Measurements from ENCODE around the gene S100A2.

The S100A2 gene

DNA sequence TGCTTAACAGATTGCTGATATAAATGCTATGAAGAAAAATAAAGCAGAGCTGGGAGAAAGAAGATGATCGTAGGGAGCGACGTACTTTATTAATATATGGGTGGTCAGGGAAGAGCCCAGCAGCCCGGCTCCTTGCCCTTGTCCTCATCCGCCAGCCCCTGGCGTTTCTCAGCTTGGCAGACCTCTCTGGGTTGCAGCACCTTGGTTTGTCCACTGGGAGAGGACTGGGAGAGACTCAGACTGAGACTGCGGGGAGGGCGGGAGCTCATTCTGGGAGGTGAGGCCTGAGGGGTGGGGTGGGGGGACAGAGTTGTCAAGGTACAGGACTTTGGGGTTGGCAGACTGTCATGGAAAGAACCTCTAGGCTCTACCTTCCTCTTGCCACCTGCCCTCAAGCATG is 13.3 kb downstream of the S100A2 start:
- no peak for DNase-seq (ENCODE audit: low read depth in 1 of 2, low spot score in 1 of 2)
- no peaks in the 10 kb centered on the region for H3K27me3 ChIP-seq (ENCODE audit: insufficient read depth, poor library complexity, severe bottlenecking)
- no peak overlapping the region for H3K27ac ChIP-seq (replicated peaks)
- H3K4me3 ChIP-seq (replicated peaks; ENCODE audit: insufficient read depth, low read length) = no peak overlapping the region
- TF ChIP-seq SPI1 (IDR thresholded peaks at IDR 0.05; ENCODE audit: borderline replicate concordance, low read depth) = no peak
- no peak for TF ChIP-seq POLR2AphosphoS5 (IDR thresholded peaks at IDR 0.05; ENCODE audit: low read depth)

- H3K27ac ChIP-seq (replicated peaks) = peak overlapping the region; percentile 46
- H3K27me3 ChIP-seq (ENCODE audit: insufficient read depth, poor library complexity, severe bottlenecking) = no peaks in the 10 kb centered on the region
- peak in 1 of 2 experiments; percentile 78 for DNase-seq (ENCODE audit: low read depth in 1 of 2, low spot score in 1 of 2)
- H3K4me3 ChIP-seq (replicated peaks; ENCODE audit: insufficient read depth, low read length) = no peak overlapping the region
- TF ChIP-seq SPI1 (IDR thresholded peaks at IDR 0.05; ENCODE audit: borderline replicate concordance, low read depth) (peak; percentile 57), POLR2AphosphoS5 (IDR thresholded peaks at IDR 0.05; ENCODE audit: low read depth) (no peak)
Observed at GRCh38 chr1:153550827-153551500, 14.7 kb downstream of the S100A2 start.

- Histone ChIP-seq H3K27ac (replicated peaks) (peak overlapping the region; percentile 46), H3K4me3 (replicated peaks; ENCODE audit: insufficient read depth, low read length) (no peak overlapping the region), H3K27me3 (ENCODE audit: insufficient read depth, poor library complexity, severe bottlenecking) (no peaks in the 10 kb centered on the region)
- no peak for DNase-seq (ENCODE audit: low read depth in 1 of 2, low spot score in 1 of 2)
- TF ChIP-seq POLR2AphosphoS5 (IDR thresholded peaks at IDR 0.05; ENCODE audit: low read depth) (no peak), SPI1 (IDR thresholded peaks at IDR 0.05; ENCODE audit: borderline replicate concordance, low read depth) (no peak), GABPA (IDR thresholded peaks at IDR 0.05; ENCODE audit: low read depth) (no peak), CTCF (IDR thresholded peaks at IDR 0.05; ENCODE audit: insufficient read depth, low read length) (no peak), REST (IDR thresholded peaks at IDR 0.05; ENCODE audit: insufficient replicate concordance, low read depth) (no peak)
Observed at GRCh38 chr1:153550398-153550758, 15.3 kb downstream of the S100A2 start.

DNA sequence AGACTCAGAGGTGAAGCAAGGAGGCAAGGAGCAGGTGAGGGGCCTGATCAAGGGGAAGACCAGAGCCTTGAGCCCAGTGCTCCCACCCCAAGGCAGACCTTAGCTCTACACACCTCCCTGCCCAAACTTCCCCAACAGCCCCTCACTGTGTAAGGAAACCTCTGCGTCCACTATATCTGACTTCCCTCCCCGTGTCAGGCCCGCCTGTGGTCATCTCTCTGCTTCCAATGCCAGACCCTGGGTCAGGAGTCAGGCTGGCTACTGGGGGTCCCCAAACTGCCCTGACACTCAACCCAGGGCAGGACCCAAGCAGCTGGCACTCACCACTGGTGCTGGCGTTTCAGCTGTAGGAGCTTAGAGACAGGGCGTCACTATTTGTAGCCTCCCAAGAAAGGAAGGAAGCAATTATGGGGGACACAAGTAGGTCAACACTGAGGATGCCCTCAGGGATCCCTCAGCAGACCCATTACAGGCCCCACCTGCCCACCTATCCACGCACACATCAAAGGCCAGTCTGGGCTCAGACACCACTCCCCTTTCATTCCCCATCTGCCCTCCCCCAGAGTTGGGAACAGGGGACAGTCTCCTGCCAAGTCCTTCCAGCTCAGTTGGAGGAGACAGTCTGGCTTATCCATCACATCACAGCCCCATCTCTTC is 15.8 kb downstream of the S100A2 start:
- Histone ChIP-seq H3K27ac (replicated peaks) (no peak overlapping the region), H3K27me3 (ENCODE audit: insufficient read depth, poor library complexity, severe bottlenecking) (no peaks in the 10 kb centered on the region), H3K4me3 (replicated peaks; ENCODE audit: insufficient read depth, low read length) (no peak overlapping the region)
- no peak for DNase-seq (ENCODE audit: low read depth in 1 of 2, low spot score in 1 of 2)
- TF ChIP-seq POLR2AphosphoS5 (IDR thresholded peaks at IDR 0.05; ENCODE audit: low read depth) (no peak), REST (IDR thresholded peaks at IDR 0.05; ENCODE audit: insufficient replicate concordance, low read depth) (no peak), SPI1 (IDR thresholded peaks at IDR 0.05; ENCODE audit: borderline replicate concordance, low read depth) (no peak), GABPA (IDR thresholded peaks at IDR 0.05; ENCODE audit: low read depth) (no peak), CTCF (IDR thresholded peaks at IDR 0.05; ENCODE audit: insufficient read depth, low read length) (no peak)

All from HL-60 (cell line).